ENCODE results near the gene NEUROD6. TPM values are rescaled to one million over a fixed set of nuclear protein-coding genes. Genes with fewer than 3 reads are reported as not detected.

NEUROD6 gene
- total RNA-seq, 1 donor from 2014 or later, result not detected

DNA sequence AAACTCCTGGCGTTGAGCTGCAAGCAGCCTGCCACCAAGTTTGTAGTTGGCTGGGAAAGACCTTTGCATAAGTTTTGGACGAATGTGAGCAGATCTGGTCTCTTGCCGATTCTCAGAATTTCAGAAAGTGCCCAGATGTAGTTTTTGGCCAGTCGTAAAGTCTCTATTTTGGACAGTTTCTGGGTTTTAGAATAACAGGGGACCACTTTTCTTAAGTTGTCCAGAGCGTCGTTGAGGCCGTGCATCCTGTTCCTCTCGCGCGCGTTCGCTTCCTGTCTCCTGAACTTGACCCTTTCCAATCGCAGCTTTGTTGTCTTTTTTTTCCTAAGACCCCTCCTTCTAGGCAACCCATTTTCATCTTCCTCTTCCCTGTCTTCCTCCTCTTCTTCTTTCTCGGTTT lies 1.8 kb downstream of the NEUROD6 start:
- no peak overlapping the region for H3K4me3 ChIP-seq
- intact Hi-C loops (cut with micrococcal nuclease), result no loop called here
- H3K27ac ChIP-seq (replicated peaks), result no peak overlapping the region
- H3K4me1 ChIP-seq, result peaks cover 15% of the 10 kb centered on the region
- peaks cover 99% of the 10 kb centered on the region for H3K27me3 ChIP-seq (ENCODE audit: low read depth)
- H3K36me3 ChIP-seq, result no peaks in the 10 kb centered on the region
- DNase-seq, result no peak
- H3K9me3 ChIP-seq (replicated peaks), result no peaks in the 10 kb centered on the region
- TF ChIP-seq, protein P1, sequence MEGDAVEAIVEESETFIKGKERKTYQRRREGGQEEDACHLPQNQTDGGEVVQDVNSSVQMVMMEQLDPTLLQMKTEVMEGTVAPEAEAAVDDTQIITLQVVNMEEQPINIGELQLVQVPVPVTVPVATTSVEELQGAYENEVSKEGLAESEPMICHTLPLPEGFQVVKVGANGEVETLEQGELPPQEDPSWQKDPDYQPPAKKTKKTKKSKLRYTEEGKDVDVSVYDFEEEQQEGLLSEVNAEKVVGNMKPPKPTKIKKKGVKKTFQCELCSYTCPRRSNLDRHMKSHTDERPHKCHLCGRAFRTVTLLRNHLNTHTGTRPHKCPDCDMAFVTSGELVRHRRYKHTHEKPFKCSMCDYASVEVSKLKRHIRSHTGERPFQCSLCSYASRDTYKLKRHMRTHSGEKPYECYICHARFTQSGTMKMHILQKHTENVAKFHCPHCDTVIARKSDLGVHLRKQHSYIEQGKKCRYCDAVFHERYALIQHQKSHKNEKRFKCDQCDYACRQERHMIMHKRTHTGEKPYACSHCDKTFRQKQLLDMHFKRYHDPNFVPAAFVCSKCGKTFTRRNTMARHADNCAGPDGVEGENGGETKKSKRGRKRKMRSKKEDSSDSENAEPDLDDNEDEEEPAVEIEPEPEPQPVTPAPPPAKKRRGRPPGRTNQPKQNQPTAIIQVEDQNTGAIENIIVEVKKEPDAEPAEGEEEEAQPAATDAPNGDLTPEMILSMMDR (IDR thresholded peaks at IDR 0.05; ENCODE audit: borderline replicate concordance), result no peak

- Histone ChIP-seq H3K36me3 (no peaks in the 10 kb centered on the region), H3K4me1 (peaks cover 15% of the 10 kb centered on the region), H3K9me3 (replicated peaks) (no peaks in the 10 kb centered on the region), H3K27ac (replicated peaks) (no peak overlapping the region), H3K27me3 (ENCODE audit: low read depth) (peaks cover 99% of the 10 kb centered on the region), H3K4me3 (peak overlapping the region; percentile 53)
- DNase-seq, result no peak
- TF ChIP-seq, protein P1 (IDR thresholded peaks at IDR 0.05; ENCODE audit: borderline replicate concordance), result no peak
- intact Hi-C loops (cut with micrococcal nuclease), result no loop called here
Observed at GRCh38 chr7:31337002-31337565, 3.4 kb downstream of the NEUROD6 start.

GRCh38 chr7:31336202-31337001 lies 4.1 kb downstream of the NEUROD6 start:
- Histone ChIP-seq H3K27me3 (ENCODE audit: low read depth) (peaks cover 99% of the 10 kb centered on the region), H3K4me1 (peaks cover 15% of the 10 kb centered on the region), H3K4me3 (peak overlapping the region; percentile 53), H3K36me3 (no peaks in the 10 kb centered on the region), H3K27ac (replicated peaks) (no peak overlapping the region), H3K9me3 (replicated peaks) (no peaks in the 10 kb centered on the region)
- DNase-seq, result no peak
- TF ChIP-seq, protein P1 (IDR thresholded peaks at IDR 0.05; ENCODE audit: borderline replicate concordance), result peak; percentile 35
- intact Hi-C loops (cut with micrococcal nuclease), result no loop called here

DNA sequence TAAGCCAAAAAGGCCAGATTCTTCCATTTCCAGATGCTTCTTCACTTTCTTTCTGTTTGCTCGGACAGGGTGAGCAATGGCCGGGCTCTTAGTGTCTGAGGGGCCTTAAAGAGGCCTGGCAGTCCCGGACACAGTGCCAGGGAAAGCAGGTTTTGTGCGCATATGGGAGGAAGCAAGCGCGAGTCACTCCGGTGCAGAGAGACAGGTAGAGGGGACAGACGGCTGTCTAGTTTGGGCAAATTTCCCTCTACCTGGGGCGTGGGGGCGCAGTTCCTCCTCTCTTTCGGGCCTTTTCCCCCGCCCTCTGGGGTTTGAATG lies 4.7 kb downstream of the NEUROD6 start:
- peak overlapping the region; percentile 53 for H3K4me3 ChIP-seq
- no peaks in the 10 kb centered on the region for H3K9me3 ChIP-seq (replicated peaks)
- peaks cover 15% of the 10 kb centered on the region for H3K4me1 ChIP-seq
- TF ChIP-seq, protein P1 (IDR thresholded peaks at IDR 0.05; ENCODE audit: borderline replicate concordance), result no peak
- intact Hi-C loops (cut with micrococcal nuclease), result no loop called here
- H3K36me3 ChIP-seq, result no peaks in the 10 kb centered on the region
- H3K27me3 ChIP-seq (ENCODE audit: low read depth), result peaks cover 99% of the 10 kb centered on the region
- DNase-seq, result no peak
- no peak overlapping the region for H3K27ac ChIP-seq (replicated peaks)

DNA sequence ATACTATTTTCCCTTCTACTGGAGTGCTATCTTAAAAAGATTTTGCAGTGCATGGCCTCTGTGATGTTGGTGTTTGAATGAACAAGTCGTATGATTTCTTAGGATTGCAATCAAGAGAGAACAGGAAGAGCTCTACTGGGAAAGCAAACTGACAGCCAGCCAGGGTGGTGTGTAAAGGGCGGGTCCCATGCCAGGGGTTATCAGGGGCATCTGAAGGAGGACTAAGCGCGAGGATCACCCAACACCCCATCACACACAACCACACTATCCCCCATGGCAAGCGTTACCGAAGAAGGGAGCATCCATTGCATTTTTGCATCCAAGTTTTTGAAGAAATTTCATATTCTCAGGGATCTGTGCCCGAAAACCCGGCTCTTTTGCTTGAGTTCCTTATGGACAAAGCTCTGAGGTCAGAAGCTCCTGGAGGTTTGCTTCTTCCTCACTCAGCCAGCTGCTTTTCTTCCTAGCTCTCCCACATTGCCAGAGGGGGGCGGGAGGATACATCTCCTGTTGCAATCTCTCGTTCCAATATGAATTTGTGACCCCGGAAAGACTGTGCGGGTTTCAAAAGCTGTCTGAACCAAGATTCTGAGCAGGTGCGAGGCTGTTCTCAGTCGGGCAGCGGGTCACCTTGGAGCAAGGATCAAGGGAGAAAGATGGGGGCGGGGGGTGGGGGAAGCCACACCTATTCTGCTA lies 5.2 kb downstream of the NEUROD6 start:
- Histone ChIP-seq H3K36me3 (no peaks in the 10 kb centered on the region), H3K9me3 (replicated peaks) (no peaks in the 10 kb centered on the region), H3K27me3 (ENCODE audit: low read depth) (peaks cover 99% of the 10 kb centered on the region), H3K4me3 (peak overlapping the region; percentile 53), H3K27ac (replicated peaks) (no peak overlapping the region), H3K4me1 (peaks cover 15% of the 10 kb centered on the region)
- TF ChIP-seq, protein P1 (IDR thresholded peaks at IDR 0.05; ENCODE audit: borderline replicate concordance), result no peak
- intact Hi-C loops (cut with micrococcal nuclease), result no loop called here
- no peak for DNase-seq

Data from left ventricle myocardium inferior (tissue), 1 donor.